ENCODE data around the gene KCNC1.

KCNC1 gene

DNA sequence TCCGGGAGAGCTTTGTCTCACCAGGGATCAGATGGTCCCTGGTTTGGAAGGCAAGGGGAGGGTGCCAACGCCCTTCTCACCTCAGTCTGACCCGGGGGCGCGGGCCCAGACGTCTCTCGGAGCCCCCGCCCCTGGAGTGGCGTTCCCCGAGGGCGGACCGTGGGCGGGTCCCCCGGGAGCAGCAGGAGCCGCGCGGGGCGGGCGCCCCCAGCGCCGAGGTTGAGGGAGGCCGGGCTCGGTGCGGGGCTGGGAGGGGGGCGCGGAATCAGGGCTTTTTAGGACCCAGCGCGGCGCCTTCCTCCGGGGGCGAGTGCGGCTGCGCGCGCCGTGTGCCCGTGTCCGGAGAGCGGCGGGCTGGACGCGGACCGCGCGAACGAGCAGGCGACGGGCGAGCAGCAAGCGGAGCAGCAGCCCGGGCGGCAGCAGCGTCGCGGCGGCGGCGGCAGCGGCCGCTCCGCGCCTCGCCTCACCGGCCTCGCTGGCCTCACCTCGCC, at the start of gene KCNC1:
Gene KCNC1 (plus strand): TSS at position 364 of the 494 bp plus-strand sequence. CDS start 1,222 bp downstream, outside the sequence.
- no peak for DNase-seq (ENCODE audit: low read depth)

GRCh38 chr11:17686231-17686980, 48.2 kb upstream of the KCNC1 start:
- no peak for DNase-seq (ENCODE audit: low read depth)

DNA sequence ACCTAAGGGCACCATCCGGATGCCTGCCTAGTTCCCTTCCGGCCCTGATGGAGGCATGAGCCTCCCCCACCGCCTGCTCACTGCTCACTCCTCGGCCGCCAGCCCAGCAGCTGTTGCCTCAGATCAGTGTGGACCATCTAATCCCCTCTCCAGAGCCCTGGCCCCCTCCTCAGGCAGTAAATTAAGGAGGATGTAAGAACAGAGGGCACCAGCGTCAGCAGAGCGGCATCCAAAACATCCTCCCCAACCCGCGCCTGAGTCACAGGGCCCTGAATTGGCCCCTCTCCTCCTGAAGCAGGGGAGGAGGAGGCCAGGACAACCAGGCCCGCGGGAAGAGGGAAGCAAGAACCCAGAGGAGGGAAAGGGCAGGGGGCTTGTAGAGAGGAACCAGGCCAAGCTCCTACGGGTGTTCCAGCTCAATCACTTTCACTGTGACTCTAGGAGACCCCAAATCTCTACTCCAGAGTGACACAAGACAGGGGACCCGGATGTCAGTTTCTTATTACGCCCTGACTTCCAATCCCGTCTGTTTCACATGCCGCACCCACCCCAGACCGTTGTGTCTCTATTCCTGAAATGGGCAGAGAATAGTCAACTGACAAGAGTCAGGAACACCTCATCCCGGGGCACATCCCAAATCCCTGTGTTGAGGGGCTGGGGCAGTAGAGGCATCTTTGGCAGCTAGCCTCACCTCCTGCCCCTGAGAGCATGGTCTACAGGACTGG, 46.5 kb upstream of the KCNC1 start:
- DNase-seq (ENCODE audit: low read depth), result no peak

GRCh38 chr11:17691550-17691949, 43.0 kb upstream of the KCNC1 start:
- DNase-seq (ENCODE audit: low read depth), result no peak

DNA sequence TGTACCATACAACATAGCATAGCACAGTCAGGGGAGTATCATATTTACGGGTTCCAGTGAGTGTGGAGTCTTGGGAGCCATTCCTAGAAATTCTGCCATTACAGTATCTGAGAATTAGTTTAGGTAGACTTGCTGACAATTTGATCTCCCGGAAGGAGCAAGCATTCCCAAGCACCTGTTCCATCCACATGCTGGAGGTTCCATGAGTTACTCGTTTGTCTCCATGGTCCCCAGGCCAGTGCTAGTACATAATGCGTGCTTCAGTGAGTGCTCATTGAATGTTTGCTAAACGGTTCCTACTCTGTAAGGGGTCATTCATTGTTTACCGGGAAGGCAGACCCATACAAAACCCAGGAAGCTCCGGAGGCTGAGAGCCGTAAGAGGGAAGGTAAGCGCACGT, 42.6 kb upstream of the KCNC1 start:
- DNase-seq (ENCODE audit: low read depth), result no peak

DNA sequence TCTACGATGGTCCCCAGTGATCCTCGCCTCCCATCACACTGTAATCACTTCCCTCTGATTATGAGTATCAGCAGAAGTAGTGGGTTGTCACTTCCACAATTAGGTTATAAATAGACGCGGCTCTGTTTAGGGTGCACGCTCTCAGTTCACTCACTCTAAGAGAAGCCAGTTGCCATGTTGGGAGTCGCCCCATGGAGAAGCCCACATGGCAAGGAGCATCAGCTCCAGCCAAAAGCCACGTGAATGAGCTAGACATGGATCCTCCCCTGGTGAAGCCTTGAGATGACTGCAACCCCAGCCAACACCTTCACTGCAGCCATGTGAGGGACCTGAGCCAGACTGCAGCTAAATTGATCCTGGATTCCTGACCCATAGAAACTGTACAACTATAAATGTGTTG, 41.6 kb upstream of the KCNC1 start:
- DNase-seq (ENCODE audit: low read depth), result no peak

DNA sequence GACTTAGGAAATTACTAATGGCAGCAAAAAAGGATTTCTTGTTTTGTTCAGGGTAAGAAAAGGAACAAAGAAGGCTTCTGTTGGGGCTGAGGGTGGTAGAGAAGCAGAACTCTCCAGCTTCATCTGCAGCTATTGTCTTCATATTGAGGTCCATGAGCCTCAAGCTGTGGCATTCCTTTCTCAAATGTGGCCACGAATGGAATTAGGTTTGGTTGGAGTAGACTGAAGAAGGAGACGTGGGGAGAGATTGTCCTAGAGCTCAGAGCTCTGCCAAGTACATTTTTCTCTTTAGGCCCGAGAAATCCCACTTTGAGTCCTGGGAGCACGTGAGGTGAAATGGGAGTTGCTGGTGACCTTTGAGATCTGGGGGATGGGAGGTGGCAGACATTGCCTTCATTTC, 41.0 kb upstream of the KCNC1 start:
- DNase-seq (ENCODE audit: low read depth), result no peak

DNA sequence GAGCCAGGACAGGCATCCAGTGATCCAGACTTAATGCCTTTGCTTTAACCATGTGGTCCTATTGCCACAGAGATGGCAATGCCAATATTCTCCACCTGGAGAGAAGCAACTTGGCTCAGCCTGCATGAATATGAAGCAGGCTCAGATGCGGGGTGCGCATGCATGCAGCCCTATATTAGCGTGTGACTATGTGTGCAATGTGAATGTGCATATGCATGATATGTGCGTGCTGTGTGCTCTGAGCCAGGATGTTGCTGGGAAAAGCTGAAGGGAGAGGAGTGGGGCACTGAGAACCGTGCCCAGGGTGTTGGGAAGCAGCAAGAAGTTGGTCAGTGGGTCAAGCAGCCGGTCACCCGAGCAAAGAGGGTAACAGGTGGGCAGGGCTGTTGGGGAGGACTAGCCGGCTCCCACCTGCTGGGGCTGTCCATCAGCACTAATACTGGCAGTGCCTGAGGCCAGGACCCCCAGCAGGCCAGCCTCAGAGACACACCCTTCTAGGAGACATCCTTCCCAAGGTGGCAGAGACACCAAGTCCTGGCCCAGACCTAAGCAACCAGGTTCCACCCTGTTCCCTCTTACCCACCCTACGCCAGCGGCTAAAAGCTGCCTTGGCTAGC, 40.0 kb upstream of the KCNC1 start:
- no peak for DNase-seq (ENCODE audit: low read depth)

DNA sequence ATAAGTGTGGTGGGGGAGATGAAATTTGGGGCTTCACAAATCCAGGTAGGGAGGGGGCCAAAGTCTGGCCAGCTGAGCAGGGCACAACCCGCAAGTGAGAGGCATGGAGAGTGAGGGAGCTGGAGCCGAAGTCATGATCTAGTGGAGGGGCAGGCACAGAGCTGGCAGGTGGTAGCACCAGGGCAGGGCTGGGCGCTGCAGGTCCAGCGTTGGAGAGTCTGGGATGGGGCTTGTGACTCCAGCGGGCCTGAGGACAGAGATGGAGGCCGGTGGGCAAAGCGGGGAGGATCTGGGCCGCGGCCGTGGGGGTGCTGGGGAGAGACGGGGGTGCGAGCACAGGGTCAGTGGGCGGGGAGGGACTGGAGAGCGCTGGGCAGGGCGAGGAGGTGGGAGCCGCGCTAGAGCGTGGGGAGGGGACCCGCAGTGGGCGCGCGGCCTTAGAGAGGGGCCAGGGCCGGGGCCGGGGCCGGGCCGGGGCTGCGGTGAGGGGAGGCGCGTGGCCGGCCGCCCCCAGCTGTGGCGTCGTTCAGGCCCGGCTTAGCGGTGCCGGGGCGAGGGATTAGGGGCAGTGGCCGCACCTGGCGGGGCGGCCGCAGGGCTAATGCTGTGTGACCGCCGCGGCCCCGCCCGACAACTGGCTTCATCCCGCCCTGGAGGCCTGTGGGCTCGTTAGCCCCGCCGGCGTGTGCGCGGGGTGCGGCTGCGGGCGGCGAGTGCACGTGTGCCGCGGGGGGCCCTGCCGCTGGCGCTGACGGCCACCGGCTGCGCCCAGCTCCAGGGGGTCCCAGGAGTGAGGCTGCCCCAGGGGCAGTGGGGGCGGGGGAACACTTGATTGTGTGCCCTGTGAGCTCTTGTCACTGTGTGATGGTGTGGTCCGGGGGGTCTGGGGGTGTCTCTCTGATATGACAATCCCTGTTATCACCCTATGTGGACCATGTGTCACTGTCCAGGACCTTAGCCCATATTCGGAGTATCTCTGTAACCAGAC, 38.8 kb upstream of the KCNC1 start:
- DNase-seq (ENCODE audit: low read depth), result no peak

DNA sequence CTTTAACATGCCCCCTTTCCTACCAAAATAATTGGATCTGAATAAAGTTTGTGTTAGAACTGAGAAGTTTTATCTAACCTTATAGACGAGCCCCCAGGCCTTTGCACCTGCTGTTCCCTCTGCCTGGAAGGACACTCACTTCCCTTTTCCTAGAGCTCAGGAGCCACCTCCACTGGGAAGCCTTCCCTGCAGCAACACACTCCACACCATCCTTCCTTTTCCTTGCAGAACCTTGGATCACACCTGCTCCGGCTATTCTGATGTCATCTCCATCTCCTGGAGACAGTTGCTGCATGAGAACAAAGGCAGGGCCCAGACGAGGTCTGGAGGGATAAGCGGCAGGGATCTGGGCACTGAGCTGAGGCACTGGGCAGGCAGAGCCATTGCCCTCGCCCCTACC, 37.8 kb upstream of the KCNC1 start:
- DNase-seq (ENCODE audit: low read depth), result no peak

- DNase-seq (ENCODE audit: low read depth), result no peak
Measured at GRCh38 chr11:17697175-17697949, 37.2 kb upstream of the KCNC1 start.

DNA sequence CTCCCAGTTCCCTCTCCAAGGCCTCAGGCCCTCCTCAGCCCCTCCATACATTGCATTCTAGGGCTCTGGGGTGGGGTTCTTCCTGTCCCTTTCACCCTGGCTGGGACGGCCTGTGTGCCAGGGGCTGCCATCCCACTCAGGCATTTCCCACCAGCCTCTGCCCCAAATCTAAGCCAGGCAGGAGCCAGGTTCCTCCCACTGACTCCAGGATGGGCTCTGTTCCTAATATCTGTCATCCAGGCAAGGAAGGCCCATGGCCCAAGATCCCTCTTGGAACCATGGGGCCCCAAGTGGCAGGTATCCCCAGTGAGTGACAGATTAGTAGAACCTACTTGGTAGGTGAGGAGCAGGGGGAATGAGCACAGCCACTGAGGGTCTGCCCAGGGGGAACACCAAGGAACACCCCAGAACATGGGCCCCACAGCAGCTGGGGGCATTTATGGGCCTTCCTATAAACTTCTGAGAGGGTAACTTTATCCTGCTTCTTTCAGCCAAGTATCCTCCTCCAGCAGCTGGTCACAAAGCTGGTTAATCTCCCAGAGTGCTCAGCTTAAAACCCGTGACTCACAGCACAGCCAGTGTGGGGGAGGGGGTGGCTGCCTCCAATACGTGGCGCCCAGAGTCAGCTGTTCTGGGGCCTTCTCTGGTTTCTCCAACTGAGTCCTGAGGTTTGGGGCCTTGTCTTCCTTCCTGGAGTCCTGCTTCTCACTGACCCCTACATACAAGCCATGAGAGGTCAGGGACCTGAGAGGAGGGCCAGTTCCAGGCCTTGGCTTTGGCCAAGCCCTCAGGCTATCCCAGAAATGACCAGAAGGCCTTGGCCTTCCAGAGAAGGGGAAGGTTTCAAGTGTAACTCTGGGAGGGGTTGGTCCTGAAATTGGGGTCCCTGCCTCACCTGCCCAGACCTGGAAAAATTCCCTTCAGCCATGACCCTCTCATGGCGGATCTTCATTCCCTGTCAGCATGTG, 35.1 kb upstream of the KCNC1 start:
- no peak for DNase-seq (ENCODE audit: low read depth)

GRCh38 chr11:17700991-17701390, 33.6 kb upstream of the KCNC1 start:
- no peak for DNase-seq (ENCODE audit: low read depth)

- DNase-seq (ENCODE audit: low read depth), result no peak
Measured at GRCh38 chr11:17702876-17703275, 31.7 kb upstream of the KCNC1 start.

GRCh38 chr11:17703951-17704350, 30.6 kb upstream of the KCNC1 start:
- no peak for DNase-seq (ENCODE audit: low read depth)

DNA sequence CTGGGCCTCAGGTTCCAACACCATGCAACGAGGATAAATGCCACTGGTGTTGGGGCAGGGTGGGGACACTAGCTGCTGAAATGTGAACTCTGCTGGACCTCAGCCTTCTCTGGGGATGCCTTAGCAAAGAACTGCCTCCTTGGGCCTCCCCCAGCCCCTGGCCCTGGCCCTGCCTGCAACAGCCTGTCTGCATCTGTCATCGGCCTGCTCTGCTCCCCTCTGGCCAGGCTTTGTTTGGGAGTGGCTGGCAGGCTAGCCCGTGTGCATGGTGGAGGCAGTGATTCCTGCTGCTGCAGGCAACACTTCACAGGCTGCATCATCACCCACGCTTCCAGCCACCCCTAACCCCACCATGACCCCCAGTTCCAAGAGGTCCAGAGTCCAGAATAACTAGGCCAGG, 26.8 kb upstream of the KCNC1 start:
- no peak for DNase-seq (ENCODE audit: low read depth)

DNA sequence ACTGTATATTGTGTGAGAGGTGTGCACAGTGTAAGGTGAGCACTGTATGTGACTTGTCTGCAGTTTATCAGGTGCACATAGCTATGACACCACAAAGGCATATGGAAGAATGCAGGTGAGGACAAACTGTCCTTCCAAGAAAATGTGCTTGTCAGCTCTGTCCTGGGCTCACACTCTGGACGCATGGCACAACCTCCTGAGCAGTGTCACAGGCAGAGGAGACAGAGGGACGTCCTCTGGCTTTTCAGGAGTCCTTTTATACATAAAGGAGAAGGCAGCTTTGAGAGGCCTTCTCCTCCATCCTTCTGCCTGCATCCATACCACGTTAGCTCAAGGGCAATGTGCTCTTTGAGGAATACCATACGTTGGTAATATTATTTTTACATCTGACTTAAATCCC, 22.7 kb upstream of the KCNC1 start:
- DNase-seq (ENCODE audit: low read depth), result no peak

DNA sequence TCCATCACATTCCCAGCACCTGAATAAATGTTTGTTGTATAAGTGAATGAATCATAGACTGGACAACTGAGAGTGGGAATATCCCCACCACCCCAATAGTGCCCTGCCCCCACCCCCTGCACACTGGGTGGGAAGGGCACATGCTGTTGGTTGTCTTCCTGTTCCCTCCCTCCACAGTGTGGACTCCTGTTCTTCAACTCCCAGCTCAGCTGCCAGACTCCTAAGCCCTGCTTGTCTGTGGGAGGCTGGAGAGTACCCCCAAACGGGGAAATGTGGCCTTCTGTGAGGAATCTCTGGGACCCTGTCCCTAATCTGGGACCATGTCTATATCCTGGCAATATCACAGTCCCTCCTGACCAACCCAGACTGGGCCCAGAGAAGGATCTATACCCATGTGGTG, 20.7 kb upstream of the KCNC1 start:
- DNase-seq (ENCODE audit: low read depth), result no peak

DNA sequence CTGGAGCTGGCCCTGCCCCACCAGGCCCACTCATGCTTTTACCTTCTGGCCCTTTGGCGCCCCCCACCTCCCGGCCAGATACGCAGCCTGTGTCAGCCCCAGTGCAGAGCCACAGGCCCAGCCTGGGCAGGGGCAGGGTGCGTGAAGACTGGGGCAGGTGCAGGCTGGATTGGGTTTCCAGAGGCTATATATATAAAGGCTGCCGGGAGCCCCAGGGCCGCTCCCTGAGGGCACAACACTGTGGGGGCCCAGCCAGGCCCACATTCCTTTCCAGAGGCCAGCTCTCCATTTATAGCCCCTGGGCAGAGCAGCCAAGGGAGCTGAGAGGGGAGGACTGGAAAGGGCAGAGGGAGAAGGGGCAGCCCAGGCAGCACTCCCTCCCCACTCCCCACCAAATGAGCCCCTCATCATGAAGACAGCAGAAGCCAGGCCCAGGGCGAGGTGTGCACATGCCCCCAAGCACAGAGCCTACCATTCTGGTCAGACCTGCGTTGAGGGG, 20.2 kb upstream of the KCNC1 start:
- DNase-seq (ENCODE audit: low read depth), result no peak

GRCh38 chr11:17714870-17715269, 19.7 kb upstream of the KCNC1 start:
- no peak for DNase-seq (ENCODE audit: low read depth)
